ENCODE results near the gene PRR35.

DNA sequence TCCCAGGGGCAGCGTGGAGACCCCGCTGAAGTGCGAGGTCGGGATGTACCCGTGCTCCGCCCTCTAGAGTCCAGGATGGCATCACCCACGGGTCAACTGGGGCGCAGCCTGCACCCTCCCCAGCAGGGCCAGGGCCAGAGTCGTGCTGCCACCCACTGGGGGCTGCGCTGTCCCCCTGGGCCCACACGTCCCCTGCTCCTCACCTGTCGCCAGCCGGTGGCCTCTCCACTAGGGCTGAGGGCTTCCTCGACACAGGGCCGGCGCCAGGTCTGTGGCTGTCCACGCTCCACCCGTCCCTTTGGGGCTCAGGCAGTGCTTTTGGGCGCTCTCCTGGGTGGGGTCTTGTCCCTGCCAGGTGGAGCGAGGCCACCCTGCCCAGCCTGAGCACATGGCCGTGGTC lies 11.6 kb upstream of the PRR35 start:
- TF ChIP-seq, protein P1, sequence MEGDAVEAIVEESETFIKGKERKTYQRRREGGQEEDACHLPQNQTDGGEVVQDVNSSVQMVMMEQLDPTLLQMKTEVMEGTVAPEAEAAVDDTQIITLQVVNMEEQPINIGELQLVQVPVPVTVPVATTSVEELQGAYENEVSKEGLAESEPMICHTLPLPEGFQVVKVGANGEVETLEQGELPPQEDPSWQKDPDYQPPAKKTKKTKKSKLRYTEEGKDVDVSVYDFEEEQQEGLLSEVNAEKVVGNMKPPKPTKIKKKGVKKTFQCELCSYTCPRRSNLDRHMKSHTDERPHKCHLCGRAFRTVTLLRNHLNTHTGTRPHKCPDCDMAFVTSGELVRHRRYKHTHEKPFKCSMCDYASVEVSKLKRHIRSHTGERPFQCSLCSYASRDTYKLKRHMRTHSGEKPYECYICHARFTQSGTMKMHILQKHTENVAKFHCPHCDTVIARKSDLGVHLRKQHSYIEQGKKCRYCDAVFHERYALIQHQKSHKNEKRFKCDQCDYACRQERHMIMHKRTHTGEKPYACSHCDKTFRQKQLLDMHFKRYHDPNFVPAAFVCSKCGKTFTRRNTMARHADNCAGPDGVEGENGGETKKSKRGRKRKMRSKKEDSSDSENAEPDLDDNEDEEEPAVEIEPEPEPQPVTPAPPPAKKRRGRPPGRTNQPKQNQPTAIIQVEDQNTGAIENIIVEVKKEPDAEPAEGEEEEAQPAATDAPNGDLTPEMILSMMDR (IDR thresholded peaks at IDR 0.05), result no peak
- TF ChIP-seq POLR2A (IDR thresholded peaks at IDR 0.05), result no peak

Data from sigmoid colon (tissue), 3 donors.